IPS-18c (cell line): ENCODE data around the gene ARF1.
"Not testable (repeated sequence)": the region's sequence is repeated elsewhere in the genome, so short reads cannot be mapped to it uniquely, and the experiment has no call there.

Experiments
- H3K4me3 ChIP-seq: 2 replicates; pipeline ENCODE4 v1.7.0; 2013; ENCODE audit warnings: low read depth, mild to moderate bottlenecking, low read length, moderate library complexity; ENCODE audit not compliant: insufficient read depth
- H3K9me3 ChIP-seq: one replicate; pipeline ENCODE4 v1.6.1; 2013; ENCODE audit warnings: mild to moderate bottlenecking, low read length, moderate library complexity; ENCODE audit not compliant: control insufficient read depth, insufficient read depth

ARF1 gene

DNA sequence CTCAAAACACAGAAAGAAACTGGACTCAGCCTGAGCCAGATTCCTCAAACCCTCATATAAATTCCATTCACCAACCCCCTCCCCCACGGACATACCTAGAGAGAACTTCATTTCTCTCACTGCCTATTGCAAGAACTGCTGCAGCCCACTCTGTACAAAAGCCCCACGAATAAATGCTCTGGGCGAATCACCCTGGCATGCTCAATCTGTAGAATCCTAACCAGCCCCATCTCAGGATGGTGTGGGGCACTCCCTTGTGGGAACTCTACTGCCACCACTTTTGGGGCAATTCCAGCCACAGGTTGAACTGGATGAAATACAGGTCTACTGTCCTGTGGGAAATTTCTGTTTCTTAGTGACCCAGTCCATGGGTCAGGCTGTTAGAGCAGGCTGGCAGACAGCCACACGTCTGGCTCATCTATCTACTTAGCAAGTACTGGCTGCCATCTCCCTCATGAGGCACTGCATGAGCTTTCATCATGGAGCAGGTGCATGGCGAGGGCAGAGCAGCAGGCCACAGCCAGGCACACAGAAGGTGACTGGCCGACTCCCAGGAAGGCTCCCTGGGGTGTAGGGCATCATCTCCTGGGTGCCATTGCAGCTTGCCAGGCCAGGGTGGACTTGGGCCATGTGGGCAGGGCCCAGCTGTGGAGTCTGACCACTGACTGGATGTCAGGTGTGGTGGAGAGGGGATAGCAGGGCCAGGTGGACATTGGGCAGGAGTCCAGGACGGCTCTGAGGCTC is 22.2 kb downstream of the ARF1 start:
- H3K4me3 ChIP-seq, result no peak overlapping the region
- no peaks in the 10 kb centered on the region for H3K9me3 ChIP-seq

DNA sequence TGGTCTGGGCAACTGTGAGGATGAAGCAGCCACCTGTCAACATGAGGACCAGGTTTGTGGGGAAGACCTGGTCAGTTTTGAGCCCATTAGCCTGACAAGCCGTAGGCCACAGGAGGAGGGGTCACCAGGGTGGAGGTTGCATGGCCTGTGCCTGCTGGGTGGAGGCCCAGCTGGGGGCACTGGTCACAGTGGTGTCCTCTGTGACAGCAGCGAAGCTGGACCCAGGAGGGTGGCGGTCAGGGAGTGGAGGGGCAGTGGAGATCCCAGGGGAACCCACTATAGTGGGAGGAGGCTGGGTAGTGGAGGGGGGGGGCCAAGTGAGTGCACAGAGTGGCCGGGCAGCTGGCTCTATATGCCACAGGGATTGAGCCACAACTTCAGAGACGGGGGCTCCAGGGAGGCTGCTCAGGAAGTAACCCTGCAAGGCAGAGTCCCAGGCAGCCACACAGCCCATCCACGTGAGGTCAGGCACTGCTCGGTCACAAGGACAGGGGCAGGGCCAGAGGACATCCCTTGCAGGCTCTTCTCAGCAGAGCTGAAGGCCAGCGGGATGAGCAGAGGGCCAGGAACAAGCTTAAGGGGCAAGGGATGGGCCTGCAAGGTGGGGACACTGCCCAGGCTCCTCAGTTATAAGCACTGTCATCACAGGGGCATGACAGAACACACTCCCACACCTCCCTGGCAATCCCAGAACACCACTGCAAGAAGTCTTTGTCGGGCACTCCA is 22.9 kb downstream of the ARF1 start:
- Histone ChIP-seq H3K9me3 (no peaks in the 10 kb centered on the region), H3K4me3 (no peak overlapping the region)

DNA sequence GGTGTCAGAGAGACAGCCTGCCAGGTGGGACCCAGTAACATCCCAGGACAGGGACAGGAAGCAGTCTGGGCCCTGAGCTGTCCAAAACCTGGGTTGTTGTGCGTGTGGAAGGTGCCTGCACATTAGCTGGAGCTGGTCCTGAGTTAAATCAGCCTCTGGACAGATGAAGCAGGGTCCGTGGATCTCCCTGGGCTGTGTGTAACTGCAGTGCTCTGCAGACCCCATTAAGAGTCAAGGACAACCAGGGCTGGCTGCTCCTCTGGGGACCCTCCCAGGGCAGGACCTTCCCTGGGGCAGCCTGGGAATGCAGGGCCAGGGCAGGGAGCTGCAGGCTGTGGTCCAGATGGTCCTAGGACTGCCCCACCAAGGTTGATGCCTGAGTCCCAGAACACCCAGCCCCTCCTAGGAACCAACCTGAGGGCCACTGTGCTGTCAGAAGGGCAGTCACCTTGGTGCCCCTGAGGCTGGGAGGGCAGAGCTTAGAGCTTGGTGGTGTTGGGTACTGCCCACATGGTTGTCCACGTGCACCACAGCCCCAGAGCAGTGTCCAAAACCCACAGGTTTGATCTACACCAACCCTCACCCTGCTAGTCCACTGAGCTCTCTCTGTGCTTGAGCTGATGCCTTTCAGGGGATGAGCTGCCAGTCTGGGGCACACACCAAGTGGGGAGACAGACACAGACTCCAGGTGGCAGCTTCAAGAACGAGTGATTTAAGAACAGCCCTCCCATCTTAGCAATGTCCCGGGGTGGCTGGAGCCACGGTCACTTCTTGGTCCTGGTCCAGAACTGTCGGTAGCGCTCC is 23.7 kb downstream of the ARF1 start:
- Histone ChIP-seq H3K4me3 (no peak overlapping the region), H3K9me3 (no peaks in the 10 kb centered on the region)

DNA sequence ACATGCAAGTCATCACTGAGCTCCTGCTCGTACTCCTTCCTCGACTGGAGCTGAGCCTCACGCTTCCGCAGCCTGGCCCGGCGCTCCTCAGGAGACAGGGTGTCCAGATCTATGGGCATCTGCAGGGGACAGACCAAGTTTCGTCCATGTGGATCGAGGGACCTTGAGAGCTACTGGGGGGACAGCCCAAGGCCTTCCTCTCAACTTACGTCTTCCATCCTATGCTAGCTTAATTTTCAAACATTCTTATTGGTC is 24.2 kb downstream of the ARF1 start:
- no peaks in the 10 kb centered on the region for H3K9me3 ChIP-seq

DNA sequence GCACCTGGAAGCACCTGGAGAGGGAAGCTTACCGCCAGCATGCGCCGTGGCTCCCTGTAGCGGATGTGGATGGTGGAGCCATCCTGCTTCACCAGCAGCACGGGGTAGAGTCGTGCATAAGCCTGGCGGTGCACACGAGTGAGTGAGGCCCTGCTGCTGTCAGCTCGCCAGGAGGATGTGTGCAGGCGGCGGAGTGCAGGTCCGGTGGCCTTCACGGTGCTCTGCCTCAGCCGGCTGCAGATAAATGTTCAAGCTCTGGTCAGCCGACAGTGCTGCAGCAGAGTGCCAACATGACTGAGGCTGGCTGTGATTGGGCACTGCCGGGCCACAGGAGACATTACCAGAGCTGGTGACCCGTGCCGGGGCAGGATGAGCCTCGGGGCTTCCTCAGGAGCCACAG is 25.1 kb downstream of the ARF1 start:
- Histone ChIP-seq H3K4me3 (no peak overlapping the region), H3K9me3 (no peaks in the 10 kb centered on the region)

More for the DNA sequence above, 24.2 kb downstream of the ARF1 start:
- H3K4me3 ChIP-seq, result no peak overlapping the region

DNA sequence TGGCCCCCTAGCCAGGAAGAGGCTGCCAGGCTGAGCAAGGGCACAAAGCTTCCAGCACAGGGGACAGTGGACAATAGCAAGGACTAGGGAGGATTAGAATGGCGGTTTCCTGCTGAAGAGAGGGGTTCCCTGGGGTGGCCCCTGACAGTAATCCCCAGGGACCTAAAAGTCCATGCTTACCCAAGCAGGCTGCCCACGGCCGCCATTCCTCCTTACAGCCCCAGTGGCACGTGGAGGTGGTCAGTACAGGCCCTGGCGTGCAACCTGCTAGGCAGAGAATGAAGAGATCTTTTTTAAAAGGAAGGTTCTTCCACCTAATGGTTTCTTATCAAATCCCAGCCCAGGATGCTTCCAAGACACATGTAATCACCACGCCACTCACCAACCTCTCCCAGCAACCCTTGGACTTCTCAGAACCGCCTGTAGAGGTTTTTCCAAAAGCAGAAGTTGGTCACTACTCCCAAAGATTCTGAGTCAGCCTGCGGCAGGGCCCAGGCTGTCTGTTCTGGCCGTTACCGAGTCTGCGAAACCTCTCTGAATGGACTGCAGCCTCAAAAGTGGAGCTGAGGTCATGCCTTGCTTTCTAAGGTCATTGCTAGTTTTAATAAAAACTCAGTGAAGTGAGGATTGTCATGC is 25.7 kb downstream of the ARF1 start:
- no peaks in the 10 kb centered on the region for H3K9me3 ChIP-seq
- peak overlapping the region; percentile 99 for H3K4me3 ChIP-seq

DNA sequence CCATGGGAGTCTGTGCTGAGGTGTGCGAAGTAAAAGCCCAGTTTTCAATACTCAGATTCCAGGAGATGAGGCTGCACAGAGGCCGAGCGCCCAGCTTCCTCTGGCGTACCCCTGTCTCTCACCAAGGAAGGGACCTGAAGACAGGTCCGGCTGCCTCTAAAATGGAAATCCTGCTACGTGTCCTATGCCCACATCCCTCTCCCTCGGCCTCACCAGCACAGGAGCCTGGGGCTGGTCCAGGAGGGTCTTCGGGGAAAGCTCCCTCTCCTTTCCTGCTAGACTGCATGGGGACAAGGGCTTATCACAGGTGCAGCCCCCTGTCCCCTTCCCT is 26.2 kb downstream of the ARF1 start:
- peak overlapping the region; percentile 99 for H3K4me3 ChIP-seq
- H3K9me3 ChIP-seq, result no peaks in the 10 kb centered on the region

DNA sequence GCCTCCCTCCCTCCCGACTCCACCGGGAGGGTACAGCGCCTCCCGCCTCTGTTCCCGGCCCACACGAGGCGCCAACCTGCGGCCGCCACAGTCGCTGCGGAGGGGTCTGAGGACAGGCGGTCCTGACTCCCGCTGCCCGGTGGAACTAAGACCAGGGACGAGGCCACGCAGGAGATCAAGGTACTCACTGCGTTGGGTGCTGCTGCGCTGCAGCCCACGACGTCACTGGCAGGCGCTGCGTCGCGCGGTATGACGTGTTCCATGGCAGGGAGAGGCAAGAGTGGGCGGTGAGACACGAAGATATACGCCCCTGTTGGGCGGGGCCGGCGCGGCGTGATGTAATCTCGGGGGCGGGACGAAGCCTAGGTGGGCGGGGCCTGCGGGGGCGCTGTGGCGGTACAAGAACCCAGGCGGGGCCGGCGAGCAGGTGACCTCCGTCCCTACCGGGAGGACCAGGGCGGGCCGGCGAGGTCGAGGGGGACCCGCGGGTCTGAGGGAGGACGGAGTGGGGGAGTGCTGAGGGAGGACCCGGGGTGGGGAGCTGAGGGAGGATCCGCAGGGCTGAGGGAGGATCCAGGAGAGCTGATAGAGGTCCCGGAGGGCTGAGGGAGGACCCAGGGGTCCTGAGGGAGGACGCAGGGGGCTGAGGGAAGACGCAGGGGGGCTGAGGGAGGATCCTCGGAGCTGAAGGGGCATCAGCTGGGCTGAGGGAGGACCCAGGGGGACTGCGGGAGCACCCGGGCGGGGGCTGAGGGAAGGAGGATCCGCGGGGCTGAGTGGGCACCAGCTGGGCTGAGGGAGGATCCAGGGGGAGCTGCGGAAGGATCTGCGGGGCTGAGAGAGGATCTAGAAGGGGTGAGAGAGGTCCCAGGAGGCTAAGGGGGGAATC is 26.8 kb downstream of the ARF1 start, which contains the start of gene MRPL55:
TSS of gene MRPL55 (minus strand) at position 227 of the 889 bp plus-strand sequence. CDS start 1,039 bp downstream, outside the sequence.
- H3K9me3 ChIP-seq, result no peaks in the 10 kb centered on the region
- H3K4me3 ChIP-seq, result peak within 1 kb of the TSS; percentile 99

DNA sequence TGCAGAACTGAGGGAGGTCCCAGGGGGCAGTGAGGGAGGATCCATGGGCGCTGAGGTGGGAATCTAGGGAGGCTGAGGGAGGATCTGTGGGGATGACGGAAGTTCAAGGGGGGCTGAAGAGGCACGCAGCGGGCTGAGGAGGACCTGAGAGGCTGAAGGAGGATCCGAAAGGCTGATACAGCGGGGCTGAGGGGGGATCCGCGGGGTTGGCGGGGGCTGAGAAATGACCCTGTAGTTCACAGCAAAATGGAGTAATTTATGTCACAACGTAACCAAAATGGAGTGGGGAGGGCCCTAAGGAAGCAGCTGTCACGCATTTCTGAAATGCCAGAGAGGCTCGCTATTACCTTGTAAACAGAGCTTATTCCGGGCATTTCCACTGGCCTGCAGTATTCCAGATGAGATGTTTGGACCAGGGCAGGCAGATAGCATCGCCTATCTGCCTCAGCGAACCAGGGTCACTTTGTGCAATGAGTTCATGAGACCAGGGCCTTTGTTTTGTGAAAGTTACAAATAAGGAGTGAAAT is 27.5 kb downstream of the ARF1 start:
- H3K9me3 ChIP-seq, result no peaks in the 10 kb centered on the region
- peak overlapping the region; percentile 99 for H3K4me3 ChIP-seq

DNA sequence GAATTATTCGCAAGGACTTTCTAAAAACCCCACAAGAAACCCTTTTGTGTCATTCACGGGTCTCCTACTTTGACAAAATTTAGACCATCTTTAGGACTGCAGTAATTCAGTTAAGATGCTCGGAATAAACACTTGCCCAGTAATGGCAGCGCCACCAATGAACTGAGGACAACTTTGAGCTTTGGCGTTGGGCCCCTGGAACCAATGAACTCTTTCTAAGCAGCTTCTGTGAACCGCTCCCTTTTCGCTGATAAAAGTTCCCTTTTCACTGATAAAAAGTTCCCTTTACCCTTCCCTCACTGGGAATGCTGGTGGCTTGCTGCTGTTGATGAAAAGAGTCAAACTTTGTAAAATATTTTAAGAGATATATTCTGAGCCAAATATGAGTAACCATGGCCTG is 28.0 kb downstream of the ARF1 start:
- no peak overlapping the region for H3K4me3 ChIP-seq
- no peaks in the 10 kb centered on the region for H3K9me3 ChIP-seq

DNA sequence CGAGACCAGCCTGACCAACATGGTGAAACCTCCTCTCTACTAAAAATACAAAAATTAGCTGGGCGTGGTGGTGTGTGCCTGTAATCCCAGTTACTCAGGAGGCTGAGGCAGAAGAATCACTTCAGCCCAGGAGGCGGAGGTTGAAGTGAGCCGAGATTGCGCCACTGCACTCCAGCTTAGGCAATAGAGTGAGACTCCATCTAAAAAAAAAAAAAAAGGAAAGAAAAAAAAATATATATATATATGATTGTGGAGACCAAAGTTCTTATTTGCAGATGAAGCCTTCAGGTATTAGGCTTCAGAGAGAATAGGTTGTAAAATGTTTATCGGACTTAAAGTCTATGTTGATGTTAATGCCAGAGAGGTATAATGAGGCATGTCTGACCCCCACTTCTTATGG is 28.8 kb downstream of the ARF1 start:
- not testable (repeated sequence) for H3K9me3 ChIP-seq, H3K4me3 ChIP-seq

DNA sequence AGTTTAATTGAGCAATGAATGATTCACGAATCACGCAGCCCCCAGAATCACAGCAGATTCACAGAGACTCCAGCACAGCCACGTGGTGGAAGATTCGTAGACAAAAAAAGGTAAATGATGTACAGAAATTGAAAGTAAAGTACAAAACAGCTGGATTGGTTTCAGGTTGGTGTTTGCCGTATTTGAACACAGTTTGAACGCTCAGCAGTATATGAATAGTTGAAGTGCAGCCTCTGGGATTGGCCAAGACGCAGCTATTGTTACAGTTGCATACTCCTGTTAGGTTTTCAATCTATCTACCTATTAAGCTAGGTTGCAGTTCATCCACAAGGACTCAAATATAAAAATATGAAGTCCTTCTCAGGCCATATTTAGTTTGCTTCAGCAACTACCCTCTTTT is 29.7 kb downstream of the ARF1 start:
- Histone ChIP-seq H3K9me3 (peaks cover 3% of the 10 kb centered on the region), H3K4me3 (no peak overlapping the region)

DNA sequence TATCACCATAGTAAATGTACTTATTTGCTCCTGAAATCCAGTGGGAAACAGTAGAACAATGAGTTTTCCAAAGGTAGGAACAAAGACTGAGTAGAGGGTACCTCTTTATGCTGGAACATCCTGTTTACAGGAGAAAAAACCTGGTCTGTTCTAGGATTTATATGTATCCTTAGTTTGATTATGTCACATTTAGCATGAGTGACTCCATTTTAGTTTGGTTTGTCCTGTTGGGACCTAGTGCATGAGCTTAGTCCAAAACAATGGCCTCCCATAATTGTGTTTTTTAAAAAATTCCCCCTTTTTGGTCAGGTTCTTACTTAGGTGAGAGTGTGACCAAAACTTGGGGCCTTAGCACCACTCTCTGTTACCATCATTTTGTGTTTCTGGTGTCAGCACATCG is 30.1 kb downstream of the ARF1 start:
- Histone ChIP-seq H3K9me3 (peaks cover 3% of the 10 kb centered on the region), H3K4me3 (no peak overlapping the region)

DNA sequence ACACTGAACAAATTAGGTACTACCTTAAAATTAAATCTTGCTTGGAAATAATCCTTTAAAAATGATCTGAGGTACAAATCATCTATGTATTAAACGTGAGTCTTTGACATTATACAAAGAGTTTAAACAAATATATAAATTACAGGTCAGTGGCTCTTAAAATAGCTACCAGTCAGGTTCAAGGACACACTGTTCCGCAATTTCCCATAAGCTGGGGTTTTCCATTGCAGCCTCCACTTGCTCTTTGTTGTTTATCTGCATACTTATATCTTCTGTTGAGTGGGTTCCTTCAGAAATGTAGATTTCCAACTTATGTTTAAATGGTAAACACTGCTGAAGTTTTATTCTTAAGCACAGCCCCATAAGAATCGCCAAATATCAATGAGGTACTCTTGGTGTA is 32.3 kb downstream of the ARF1 start:
- H3K4me3 ChIP-seq, result no peak overlapping the region
- peaks cover 10% of the 10 kb centered on the region for H3K9me3 ChIP-seq

DNA sequence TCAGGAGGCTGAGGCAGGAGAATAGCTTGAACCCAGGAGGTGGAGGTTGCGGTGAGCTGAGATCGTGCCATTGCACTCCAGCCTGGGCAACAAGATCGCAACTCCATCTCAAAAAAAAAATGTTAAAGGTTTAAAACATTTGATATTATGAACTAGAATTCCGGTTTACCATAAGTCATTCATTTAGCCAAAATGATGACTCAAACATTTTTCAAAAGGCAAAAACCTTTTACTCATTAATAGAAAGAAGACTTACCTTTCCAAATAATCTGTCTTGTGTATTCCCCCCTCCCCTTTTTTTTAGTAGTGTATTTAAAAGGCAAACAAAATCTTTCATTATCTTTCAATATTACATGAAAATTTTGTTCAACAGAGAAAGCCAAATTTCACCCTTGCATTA is 34.8 kb downstream of the ARF1 start:
- peaks cover 13% of the 10 kb centered on the region for H3K9me3 ChIP-seq
- no peak overlapping the region for H3K4me3 ChIP-seq

DNA sequence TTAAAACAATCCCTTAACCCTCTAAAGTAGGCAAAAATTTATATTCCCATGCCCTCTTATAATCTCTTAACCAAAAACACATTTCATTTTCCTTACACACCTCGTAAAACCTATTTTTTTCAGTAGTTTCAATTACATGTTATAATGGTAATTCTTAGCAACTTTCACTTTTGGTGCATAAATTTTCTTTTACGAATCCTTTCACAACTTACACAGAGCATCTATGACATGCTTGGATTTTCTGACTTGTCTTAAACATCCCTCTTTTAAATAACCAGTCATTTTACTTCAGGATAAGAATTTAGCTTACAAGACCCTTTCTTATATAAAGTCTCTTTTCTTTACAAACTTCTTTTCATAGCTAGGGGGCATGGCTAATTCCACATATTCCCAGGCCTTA is 35.5 kb downstream of the ARF1 start:
- H3K9me3 ChIP-seq, result peaks cover 13% of the 10 kb centered on the region
- no peak overlapping the region for H3K4me3 ChIP-seq

DNA sequence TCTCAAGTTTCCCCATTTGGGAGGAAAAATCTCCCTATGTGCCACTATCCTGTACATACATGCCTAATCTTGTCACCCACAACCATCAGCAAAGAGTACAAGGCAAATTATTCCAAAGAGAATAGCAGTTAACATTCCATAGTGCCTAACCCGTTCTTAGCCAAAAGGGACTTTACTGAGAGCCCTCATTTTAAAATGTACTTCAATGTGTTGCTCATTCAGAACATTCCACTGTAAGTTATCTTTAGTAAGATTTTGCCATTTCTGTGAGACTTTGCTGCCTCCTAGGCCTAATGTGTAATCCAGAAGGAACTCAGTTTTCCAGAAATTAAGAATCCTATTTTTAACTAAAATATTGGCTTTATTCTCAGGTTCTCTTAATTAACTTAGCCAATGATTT is 37.8 kb downstream of the ARF1 start:
- Histone ChIP-seq H3K9me3 (peaks cover 13% of the 10 kb centered on the region), H3K4me3 (no peak overlapping the region)
